GM18508 (cell line): ENCODE data around the gene SDHB.

Source experiments
- ATAC-seq: cut with Tn5 transposase; IDR thresholded peaks from one replicate; pipeline ENCODE4 v1.9.1; 2021; ENCODE audit warnings: moderate number of reproducible peaks; ENCODE audit not compliant: insufficient read depth, unreplicated experiment

Gene SDHB

DNA sequence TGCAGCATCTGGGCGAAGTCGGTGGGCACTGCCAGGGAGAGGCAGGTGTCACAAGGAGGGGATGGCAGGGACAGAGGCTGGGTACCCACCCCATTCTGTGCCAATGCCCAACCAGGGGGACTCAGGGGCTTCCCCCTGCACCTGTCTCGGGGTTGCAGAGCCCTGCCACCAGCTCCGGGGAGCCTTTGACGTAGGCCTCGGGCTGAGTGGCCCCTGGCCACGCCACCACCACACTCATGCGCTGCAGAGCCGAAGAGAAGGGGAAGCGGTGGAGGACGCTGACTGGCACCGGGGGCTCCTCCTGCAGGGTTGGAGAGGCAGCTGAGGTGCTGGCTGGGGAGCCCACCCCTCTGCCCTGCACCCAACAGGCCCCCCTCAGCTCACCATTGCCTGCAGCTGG, 61.7 kb downstream of the SDHB start:
- ATAC-seq, result no peak

DNA sequence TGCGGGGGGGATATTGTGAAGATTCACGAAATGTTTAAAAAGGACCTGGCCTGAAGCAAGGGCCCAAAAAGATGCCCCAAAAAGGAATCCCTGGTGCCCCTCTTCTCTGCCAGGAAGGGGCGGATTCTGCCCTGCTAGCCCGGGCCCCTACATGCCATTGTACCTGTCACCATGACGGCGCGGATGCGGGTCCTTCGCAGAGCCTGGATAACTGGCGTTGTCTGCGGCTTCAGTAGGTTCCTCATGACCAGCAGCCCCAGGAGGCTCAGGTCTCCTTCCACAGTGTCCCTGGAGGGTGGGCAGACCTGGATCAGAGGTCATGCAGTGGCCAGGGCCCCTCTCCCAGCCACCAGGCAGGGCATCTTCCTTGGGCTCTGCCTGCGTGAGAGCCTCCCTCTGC, 62.3 kb downstream of the SDHB start:
- ATAC-seq, result no peak

DNA sequence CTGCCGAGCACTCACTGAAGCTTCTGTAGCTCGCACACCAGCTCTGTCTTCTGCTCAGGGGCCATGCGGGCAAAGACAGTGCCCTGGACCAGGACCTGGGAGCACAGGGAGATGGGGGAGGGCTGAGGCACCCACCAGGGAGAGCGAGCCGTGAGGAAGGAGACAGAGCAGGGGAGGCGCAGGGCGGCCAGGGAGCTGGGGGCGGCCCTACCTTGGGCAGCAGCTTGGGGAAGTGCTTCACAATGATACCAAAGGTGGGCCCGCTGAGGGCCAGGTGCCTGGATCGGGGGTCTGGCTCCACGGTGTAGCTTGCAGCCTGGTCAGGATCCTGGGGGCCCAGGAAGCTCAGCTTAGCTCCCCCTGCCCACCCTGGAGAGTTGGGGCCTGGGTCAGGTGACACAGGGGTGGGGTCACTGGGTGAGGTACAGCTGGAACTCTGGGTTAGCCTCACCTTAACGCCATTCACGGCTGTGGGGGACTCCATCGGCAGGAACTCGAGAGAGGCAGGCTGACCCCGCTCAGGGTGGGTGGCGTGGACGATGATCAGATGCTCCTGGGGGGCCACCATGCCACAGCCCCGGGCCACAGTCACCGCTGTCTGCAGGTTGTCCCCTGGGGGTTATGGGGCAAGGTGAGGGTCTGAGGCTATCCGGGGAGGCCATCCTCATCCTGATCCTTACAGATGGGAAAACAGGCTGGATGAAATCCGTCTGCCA, 64.0 kb downstream of the SDHB start:
- ATAC-seq, result no peak

- no peak for ATAC-seq
These were observed 65.6 kb downstream of the SDHB start for GRCh38 chr1:16988210-16988609.

- no peak for ATAC-seq
These were observed 66.9 kb downstream of the SDHB start for GRCh38 chr1:16986962-16987361.

DNA sequence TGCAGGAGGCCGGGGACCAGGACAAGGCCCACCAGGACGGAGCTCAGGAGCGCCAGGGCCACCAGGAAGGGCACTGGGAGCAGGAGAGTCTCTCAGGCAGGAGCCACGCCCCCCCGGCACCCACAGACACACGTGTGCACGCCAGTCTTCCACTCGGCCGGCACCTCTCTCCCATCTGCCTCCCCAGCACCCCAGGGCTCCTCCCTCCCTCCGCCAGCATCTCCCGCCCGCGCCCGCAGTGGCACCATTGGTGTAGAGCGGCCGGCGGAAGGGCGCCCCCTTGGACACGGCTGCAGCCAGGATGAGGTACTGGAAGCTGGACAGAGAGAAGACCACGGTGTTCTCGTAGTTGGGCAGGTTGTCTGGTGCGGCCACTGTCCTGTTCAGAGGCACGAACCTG, 67.3 kb downstream of the SDHB start:
- no peak for ATAC-seq

GRCh38 chr1:16986113-16986512, 67.7 kb downstream of the SDHB start:
- ATAC-seq, result no peak

GRCh38 chr1:16984717-16985116, 69.1 kb downstream of the SDHB start:
- no peak for ATAC-seq

GRCh38 chr1:16983649-16984048, 70.2 kb downstream of the SDHB start:
- ATAC-seq, result no peak

GRCh38 chr1:16982902-16983301, 70.9 kb downstream of the SDHB start:
- no peak for ATAC-seq

DNA sequence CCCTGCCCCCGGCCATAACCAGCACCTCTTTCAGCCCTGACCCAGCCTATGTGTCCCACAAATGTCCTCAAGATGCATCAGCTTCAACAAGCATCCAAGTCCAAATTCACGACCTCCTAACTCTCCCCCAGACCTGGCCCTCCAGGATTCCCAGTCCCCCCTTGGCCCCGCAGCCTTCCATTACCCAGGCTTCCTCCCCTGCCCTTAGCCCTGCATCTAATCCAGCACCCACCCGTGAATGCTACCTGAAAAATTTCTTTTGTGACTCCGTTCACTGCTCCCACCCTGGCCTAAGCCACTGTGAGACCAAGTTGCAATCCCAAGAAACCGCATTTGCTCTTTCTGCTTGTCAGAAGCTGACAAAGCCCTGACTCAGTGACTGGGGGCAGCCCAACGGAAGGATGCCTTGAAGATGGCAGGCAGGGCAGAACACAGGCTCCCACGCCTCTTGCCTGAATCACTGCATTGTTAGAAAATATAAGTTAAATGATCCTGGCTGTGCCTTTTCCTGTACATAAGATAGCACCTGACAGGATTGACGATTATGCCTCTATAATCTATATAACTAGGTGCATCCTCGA, 72.5 kb downstream of the SDHB start:
- no peak for ATAC-seq

DNA sequence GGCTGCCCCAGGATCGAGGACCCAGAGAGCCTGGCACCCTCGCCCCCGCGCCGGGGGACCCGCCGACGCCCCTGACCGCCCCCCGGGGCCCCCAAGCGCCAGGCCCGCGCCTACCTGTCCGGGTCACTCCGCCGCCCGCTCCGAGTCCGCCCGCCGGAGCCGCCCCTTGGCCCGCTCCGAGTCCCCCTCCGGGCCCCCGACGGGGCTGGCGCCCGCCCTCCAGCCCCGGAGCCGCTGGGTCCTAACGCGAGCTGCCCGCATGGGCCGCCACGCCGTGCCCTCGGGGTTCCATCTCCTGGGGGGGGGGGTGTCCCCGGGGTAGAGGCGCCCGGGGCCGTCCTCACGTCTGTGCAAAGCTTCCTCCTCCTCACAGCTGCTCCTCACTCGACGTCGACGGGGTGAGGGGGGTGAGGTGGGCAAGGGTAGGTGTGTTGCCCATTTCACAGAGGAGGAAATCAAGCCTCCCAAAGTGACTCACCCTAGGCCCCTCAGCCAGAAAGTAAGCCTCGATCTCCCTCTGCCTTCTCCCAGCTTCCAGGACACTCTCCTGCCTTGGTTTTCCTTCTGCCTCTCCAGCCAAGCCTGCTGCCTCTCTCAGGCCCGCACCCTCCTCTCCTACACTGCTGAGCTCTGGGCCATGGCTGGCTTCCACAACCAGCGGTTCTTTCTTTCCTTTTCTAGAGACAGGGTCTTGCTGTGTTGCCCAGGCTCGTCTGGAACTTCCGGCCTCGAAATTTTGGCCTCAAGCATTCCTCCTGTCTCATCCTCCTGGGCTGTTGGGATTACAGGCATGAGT, 73.2 kb downstream of the SDHB start, which contains the start of gene MFAP2:
TSS of gene MFAP2 (minus strand) at position 148 of the 796 bp plus-strand sequence. CDS start 2,347 bp downstream, outside the sequence.
- ATAC-seq, result no peak

DNA sequence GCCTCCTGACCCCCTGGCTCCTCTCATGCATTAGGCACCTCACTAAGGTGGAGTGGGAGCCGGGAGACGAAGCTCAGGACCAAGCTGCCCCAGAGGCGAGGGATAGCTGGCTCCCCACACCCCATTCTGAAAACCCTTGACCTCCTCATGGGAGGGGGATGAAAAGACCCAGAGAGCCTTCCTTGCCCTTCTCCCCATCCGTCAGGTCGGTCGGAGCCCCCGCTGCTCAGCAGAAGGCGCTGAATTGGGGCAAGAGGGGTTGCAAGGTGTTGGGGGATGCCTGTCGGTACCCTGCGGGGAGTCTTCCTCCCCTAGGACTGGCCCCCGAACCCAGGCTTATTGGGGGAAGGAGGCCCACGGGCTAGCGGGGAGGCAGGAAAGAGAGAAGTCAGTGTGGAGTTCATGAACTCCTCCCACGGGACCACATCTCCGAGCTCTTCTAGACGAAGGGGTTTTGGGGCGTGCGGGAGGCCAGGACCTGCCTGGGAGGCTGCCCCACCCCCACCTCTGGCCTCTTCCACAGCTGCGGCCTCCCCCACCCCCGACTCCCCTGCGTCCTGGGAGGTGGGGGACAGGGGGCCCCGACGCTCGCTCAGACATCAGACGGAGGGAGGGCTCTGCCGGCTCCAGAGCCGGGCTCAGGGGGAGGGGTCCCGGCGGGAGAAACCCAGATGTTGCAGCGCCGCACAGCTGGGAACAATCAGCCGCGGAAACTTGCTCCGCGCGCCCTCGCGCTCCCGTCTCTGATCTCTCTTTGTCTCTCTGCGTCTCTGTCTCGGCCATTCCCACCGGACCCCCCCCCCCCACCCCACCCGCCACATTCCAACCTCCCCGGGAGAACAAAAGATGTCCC, 74.1 kb downstream of the SDHB start:
- ATAC-seq, result no peak

DNA sequence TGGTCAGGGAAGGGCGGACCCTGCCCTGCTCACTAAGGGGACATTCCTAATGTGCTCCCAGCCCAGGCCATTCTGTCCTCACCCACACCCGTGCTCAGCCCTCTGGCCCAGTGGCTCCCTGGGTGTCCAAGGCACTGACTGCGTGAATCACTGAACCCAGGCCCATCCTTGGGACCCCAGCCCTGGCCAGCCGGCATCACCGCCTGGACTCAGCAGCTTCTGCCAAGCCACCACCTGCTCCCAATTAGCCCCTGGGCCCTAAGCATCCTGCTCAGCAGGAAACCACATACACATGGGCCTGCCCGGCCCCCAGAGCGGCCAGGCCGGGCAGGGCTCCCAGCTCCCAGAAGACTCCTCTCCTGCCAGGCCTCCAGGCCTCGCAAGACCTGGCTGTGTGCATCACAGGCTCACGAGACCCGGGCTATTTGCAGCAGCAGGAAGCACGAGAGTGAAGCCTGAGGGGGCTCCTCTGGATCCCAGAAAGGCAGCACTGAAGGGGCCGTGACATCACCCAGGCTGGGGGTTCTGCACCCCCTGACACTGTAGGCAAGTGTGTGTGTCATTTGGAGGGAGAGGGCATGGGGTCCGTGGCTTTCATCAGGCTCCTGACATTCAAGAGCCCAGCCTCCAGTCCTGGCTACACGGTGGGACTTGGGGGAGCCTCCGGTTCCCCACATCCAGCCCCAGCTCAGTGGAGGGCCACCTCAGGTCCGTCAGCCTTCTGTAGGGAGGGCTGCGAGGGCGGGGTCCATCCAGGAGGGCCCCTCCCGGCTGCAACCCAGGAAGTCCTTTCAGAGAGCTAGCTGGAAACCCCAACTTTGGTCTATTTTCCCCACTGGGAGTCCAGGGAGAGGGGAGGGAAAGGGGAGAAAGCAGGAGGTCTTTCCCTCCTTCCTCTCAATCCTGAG, 75.0 kb downstream of the SDHB start:
- no peak for ATAC-seq

DNA sequence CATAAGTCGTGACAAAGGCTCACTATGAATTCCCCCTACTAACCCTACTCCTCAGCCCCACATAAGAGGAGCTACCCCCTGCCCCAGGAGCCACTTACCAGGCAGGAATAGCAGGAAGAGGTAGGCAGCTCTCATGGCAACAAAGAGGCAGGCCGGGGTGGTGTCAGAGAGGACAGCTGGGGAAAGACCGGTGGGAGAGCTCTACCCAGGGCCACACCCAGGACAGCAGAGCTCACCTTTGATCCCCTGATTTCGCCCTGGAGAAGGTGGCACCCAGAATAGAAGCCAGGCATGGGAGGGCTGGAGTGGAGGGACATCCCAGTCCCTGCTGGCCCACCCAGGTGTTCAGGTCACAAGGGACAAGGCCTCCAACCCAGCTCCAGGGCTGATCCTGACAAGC, 75.7 kb downstream of the SDHB start:
- ATAC-seq, result no peak

DNA sequence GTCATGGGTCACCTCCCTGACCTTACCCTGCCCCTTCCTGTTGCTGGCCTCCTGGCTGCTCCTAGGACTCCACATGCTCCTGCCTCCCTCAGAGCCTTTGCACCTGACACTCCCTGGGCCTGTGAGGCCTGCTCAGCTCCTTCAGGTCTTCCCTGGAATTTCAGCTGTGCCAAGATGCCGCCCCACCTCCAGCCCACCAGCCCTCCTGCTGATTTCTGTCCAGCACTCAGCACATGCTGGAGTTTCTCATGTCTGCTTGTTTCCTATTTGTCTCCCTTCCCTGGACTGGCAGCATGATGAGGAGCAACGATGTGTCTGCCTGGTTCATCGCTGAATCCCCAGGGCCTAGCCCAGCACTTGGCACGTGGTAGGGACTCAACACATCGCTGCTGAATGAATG, 76.5 kb downstream of the SDHB start:
- no peak for ATAC-seq

DNA sequence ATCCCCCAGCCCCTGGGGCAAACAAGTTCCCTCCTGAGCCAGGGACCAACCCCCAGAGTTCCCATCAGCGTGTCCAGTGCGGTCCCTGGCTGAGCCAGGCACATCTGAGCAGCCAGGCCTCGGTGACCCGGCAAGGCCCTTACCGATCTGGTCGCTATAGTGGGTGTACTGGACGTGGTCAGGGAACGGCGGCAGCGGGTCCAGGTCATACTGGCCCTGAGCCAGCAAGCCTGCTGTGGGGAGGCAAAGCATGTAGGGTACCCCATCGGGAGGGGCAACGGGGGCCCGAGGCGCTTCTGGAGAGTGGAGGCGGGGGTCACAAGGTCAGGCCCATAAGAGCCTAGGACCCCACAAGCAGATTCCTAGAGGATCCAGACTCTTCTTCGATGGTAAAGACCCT, 76.9 kb downstream of the SDHB start:
- no peak for ATAC-seq

GRCh38 chr1:16975838-16976237, 78.0 kb downstream of the SDHB start:
- no peak for ATAC-seq

- no peak for ATAC-seq
These were observed 78.6 kb downstream of the SDHB start for GRCh38 chr1:16975211-16975610.

DNA sequence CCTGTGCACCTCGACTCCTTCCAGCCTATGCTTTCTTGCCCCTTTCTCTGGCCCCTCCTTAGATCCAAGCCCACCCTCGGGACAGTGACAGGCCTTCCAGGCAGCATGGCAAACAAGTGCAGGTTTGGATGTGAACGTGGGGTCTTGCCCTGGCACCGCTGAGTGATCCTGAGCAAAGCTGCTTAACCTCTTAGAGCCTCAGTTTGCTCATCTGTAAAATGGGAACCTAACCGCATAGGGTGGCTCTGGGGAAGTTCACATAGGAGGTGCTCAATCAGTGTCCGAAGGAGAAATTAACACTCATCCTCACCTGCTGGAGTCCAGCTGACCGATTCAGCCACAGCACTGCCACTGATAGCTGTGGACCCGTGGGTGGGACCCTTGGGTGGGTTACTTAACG, 80.6 kb downstream of the SDHB start:
- no peak for ATAC-seq
